ENCODE results near the gene TMEM9B.

Gene TMEM9B

DNA sequence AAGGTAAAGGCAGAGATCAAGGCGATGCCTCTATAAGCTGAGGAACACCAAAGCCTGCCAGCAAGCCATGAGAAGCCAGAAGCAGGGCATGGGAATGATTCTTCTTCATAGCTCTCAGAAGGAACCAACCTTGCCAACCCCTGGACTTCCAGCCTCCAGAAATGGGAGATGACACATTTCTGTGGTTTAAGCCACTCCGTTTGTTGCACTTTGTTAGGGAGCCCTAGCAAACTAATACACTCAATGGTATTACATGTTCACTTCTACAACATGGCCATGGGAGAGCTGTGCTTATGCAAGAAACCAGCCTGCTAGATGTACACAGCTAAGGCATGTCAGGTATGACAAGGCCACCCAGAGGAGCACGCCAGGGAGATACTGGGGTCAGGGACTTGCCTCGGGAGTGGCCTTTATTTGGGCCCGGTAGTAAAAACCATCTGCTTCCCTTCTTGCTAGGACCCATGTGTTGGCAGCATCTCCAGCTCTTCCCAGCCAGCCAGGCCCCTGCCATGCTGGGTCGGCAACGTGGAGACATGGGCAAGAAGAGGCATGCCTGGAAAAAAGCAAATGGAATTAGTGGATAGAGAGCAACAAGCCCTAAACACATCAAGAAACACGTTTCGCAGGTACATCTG lies 35.1 kb downstream of the TMEM9B start:
- TF ChIP-seq, protein P1, sequence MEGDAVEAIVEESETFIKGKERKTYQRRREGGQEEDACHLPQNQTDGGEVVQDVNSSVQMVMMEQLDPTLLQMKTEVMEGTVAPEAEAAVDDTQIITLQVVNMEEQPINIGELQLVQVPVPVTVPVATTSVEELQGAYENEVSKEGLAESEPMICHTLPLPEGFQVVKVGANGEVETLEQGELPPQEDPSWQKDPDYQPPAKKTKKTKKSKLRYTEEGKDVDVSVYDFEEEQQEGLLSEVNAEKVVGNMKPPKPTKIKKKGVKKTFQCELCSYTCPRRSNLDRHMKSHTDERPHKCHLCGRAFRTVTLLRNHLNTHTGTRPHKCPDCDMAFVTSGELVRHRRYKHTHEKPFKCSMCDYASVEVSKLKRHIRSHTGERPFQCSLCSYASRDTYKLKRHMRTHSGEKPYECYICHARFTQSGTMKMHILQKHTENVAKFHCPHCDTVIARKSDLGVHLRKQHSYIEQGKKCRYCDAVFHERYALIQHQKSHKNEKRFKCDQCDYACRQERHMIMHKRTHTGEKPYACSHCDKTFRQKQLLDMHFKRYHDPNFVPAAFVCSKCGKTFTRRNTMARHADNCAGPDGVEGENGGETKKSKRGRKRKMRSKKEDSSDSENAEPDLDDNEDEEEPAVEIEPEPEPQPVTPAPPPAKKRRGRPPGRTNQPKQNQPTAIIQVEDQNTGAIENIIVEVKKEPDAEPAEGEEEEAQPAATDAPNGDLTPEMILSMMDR (IDR thresholded peaks at IDR 0.05; ENCODE audit: control insufficient read depth, extremely low read depth, insufficient read depth) = no peak
- DNase-seq (ENCODE audit: low read depth) = no peak
- no peak overlapping the region for H3K4me3 ChIP-seq (ENCODE audit: low read depth, low read length)

DNA sequence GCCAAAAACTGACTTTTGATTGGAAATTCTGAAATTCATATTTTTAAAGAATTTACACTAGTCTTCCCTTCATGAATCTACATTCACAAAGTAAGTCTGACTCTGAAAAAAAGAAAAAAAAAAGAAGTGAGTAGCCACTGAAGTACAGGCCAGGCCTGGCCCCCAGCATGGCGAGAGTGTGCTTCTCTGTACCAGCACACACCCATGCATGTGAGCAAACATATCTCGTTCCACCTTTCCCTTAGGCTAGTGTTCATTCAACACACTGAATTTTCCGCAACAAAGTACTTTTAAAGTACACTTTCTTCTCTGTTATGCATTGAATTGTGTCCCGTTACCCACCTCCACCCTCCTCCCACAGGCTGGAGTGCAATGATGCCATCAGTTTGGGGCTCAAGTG lies 36.0 kb downstream of the TMEM9B start:
- H3K4me3 ChIP-seq (ENCODE audit: low read depth, low read length) = no peak overlapping the region
- TF ChIP-seq, protein P1 (IDR thresholded peaks at IDR 0.05; ENCODE audit: control insufficient read depth, extremely low read depth, insufficient read depth) = no peak
- no peak for DNase-seq (ENCODE audit: low read depth)

DNA sequence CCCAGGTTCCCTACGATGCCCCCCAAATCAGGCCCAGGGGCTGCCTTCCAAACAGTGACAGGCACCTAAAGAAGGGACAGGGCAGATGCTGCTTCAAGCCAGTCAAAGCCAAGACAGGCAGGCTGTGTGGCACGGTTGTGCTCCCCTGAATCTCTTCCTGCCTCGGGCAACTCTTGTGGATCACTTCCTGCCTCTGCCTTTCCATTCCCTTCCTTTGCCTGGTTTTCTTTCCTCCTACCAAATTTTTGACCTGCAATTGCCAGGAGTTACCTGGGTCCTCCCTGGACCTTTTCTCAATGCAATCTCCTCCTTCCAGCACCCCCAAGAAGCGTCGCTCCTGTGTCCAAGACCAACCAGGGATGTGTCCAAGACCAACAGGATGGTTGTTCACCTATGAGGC lies 37.0 kb downstream of the TMEM9B start:
- DNase-seq (ENCODE audit: low read depth) = no peak
- no peak overlapping the region for H3K4me3 ChIP-seq (ENCODE audit: low read depth, low read length)
- TF ChIP-seq, protein P1 (IDR thresholded peaks at IDR 0.05; ENCODE audit: control insufficient read depth, extremely low read depth, insufficient read depth) = no peak

DNA sequence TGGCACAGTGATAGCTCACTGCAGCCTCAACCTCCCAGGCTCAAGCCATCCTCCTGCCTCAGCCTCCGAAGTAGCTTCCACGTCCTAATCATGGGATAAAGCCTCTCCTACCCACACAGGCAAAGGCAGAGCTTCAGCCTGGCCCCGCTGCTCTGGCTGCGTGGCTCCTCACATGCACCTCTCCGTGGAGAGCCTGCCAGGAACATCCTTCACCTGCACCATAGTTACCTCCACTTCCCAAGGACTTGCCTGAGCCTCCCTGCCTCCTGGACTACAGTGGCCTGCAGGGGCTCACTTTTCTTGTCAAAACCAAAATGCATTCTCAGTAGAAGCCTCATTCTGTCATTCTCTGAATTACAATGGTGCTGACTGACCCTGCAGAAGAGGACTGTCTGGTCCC lies 38.0 kb downstream of the TMEM9B start:
- no peak for DNase-seq (ENCODE audit: low read depth)
- H3K4me3 ChIP-seq (ENCODE audit: low read depth, low read length) = no peak overlapping the region
- TF ChIP-seq, protein P1 (IDR thresholded peaks at IDR 0.05; ENCODE audit: control insufficient read depth, extremely low read depth, insufficient read depth) = no peak

DNA sequence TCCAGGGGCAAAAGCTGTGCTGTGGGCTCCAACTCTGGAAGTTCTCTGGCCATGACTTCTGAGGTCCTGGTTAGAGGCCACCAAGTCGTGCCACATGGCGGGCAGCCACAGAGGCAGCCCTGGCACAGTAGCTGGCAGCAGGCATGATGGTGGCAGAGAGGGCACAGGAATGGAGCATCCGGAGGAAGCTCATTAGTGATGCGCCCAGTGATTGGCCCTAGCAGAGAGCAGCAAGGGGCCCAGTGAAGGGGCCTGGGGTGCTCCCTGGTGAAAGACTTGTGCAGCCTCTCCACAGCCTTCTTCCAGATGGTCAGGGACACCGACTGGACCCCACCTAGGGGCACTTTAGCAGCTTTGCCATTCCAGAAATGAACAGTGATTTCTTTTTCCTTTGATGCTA lies 38.5 kb downstream of the TMEM9B start:
- TF ChIP-seq, protein P1 (IDR thresholded peaks at IDR 0.05; ENCODE audit: control insufficient read depth, extremely low read depth, insufficient read depth) = no peak
- no peak for DNase-seq (ENCODE audit: low read depth)
- no peak overlapping the region for H3K4me3 ChIP-seq (ENCODE audit: low read depth, low read length)

DNA sequence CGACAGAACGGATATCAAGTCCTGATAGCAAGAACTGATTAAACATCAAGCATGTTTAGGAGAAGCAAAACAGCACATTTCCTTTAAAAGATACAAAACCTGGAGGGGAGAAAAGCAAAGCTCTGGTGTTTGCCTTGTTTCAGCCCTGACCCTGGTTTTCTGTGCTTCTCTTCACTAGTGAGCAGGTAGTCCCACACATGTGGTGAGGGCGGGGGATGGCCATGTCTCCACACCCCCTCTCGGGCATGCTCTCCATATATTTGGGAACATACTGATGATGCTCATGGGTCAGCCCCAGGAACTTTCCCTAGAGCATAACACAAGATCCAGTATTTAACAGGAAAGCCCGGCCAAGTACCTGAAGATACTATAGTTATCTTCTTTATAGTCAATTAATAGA lies 41.6 kb downstream of the TMEM9B start:
- H3K4me3 ChIP-seq (ENCODE audit: low read depth, low read length) = no peak overlapping the region
- TF ChIP-seq, protein P1 (IDR thresholded peaks at IDR 0.05; ENCODE audit: control insufficient read depth, extremely low read depth, insufficient read depth) = no peak
- DNase-seq (ENCODE audit: low read depth) = no peak

DNA sequence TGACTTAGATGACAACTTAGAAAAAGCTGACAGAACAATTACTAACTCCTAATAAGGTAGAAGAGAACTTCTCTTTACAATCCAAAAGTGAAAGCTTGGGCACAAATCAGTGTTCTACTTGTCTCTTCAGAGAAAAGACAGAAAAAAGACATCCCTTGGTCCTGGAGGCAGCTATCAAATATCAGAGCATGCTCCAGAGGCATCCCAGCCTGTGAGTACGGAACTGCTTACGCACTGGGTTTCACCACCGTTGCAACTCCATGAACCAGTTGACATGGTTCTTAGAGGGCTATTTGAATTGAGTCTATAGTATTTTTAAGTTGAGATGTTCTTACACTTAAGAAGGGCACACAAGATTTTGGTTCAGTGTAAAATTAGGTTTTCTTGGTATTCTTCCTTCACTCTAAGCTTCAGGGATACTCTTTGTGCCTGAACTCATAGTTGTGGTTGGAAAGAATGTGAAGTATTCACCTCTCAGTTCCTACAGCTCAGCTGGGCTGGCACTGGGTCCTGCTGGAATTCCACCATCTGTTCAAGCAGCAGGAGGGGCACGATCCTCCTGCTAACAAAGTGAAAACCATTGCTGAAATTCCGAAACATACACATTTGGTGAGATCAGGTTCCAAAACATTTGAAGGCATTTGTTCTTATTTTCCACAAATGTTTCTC lies 47.0 kb downstream of the TMEM9B start:
- DNase-seq (ENCODE audit: low read depth) = no peak
- H3K4me3 ChIP-seq (ENCODE audit: low read depth, low read length) = no peak overlapping the region
- TF ChIP-seq, protein P1 (IDR thresholded peaks at IDR 0.05; ENCODE audit: control insufficient read depth, extremely low read depth, insufficient read depth) = no peak

Data from LNCaP clone FGC (cell line).